HCT116 (cell line): ENCODE data around the gene GKN1. TPM values are rescaled to one million over a fixed set of nuclear protein-coding genes. Genes with fewer than 3 reads are reported as not detected.
A peak's percentile ranks its signal among the peaks of the same experiment; 100 is the strongest.

Source experiments
- ATAC-seq: fragments of 200-7000 bp; cut with Tn5 transposase; 2 replicates; pipeline ENCODE4 v1.9.1; 2020; ENCODE audit warnings: mild to moderate bottlenecking, moderate library complexity
- BruUV-seq: library from RNA; stranded (reverse); fragments of 400-500 nt; replicated peaks from 2 replicates; lab custom pipeline; 2021; lab: Mats Ljungman, UMichigan
- CTCF ChIA-PET: fragments of 300-600 bp; sonication (Branson Sonifier 250); formaldehyde crosslinking; loops from one replicate; lab custom pipeline; 2021; ENCODE audit warnings: antibody characterized with exemption; lab: Charles Lee
- POLR2A ChIA-PET: fragments of 300-600, 350-600 bp; sonication (Branson Sonifier 250); formaldehyde crosslinking; loops from one replicate; lab custom pipeline; 2021; ENCODE audit warnings: antibody characterized with exemption; lab: Charles Lee
- RAD21 ChIA-PET, 2 experiments: fragments of 300-600 bp; sonication (Branson Sonifier 250); formaldehyde crosslinking; loops; one replicate each; lab custom pipeline; 2023; ENCODE audit warnings: low total read pairs in 2 of 2; ENCODE audit not compliant: uncharacterized antibody in 2 of 2, unreplicated experiment in 2 of 2, low non-redundant PET in 1 of 2; lab: Charles Lee
- DNase-seq: peaks from one replicate; pipeline ENCODE4 v3.0.0-alpha.2; 2010; ENCODE audit warnings: low read depth, low spot score
- H2AFZ ChIP-seq: fragments of 200-600 bp; shearing (Covaris generic), sonication (generic); 2 replicates; pipeline ENCODE4 v1.6.1; 2017; ENCODE audit warnings: low read depth, mixed run types, mixed read lengths, antibody characterized with exemption, low read length; ENCODE audit not compliant: poor library complexity, severe bottlenecking
- H3K27ac ChIP-seq: 2 replicates; pipeline ENCODE4 v1.5.1; 2012; ENCODE audit warnings: low read depth, low read length
- H3K27me3 ChIP-seq: fragments of 200-600 bp; sonication (generic); 2 replicates; pipeline ENCODE4 v1.6.1; 2016; ENCODE audit warnings: mixed run types, low read length, mixed read lengths; ENCODE audit not compliant: insufficient read depth
- H3K36me3 ChIP-seq, 2 experiments: fragments of 200-500 bp in 1 of 2; fragments of 200-600 bp in 1 of 2; sonication (Bioruptor generic) in 1 of 2; sonication (generic) in 1 of 2; 2 replicates each; pipeline versions ENCODE4 v1.5.1 to v1.6.1; 2014 to 2016; ENCODE audit warnings: low read length in 2 of 2, inconsistent platforms in 1 of 2, mixed read lengths in 1 of 2, mixed run types in 1 of 2; ENCODE audit not compliant: insufficient read depth in 2 of 2, control insufficient read depth in 1 of 2
- H3K4me1 ChIP-seq, 2 experiments: fragments of 200-600 bp in 1 of 2; sonication (generic) in 1 of 2; 2 replicates each; pipeline versions ENCODE4 v1.5.1 to v1.6.1; 2012 to 2017; ENCODE audit warnings: low read length in 2 of 2, inconsistent platforms in 1 of 2, mild to moderate bottlenecking in 1 of 2, mixed read lengths in 1 of 2, mixed run types in 1 of 2, moderate library complexity in 1 of 2; ENCODE audit not compliant: insufficient read depth in 2 of 2, control insufficient read depth in 1 of 2
- H3K4me2 ChIP-seq: fragments of 200-600 bp; sonication (generic); 2 replicates; pipeline ENCODE4 v1.6.1; 2017; ENCODE audit warnings: mixed run types, low read length, mixed read lengths
- H3K4me3 ChIP-seq, 2 experiments: fragments of 200-600 bp in 1 of 2; sonication (generic) in 1 of 2; replicated peaks in 1 of 2; 2 replicates each; pipeline ENCODE4 v1.5.1; 2011 to 2016; ENCODE audit warnings: low read length in 2 of 2, control low read depth in 1 of 2, low read depth in 1 of 2, mild to moderate bottlenecking in 1 of 2, mixed read lengths in 1 of 2, mixed run types in 1 of 2
- H3K79me2 ChIP-seq: fragments of 200-600 bp; sonication (generic); 2 replicates; pipeline ENCODE4 v1.6.1; 2017; ENCODE audit warnings: mild to moderate bottlenecking, mixed run types, low read length, moderate library complexity, mixed read lengths; ENCODE audit not compliant: insufficient read depth
- H3K9ac ChIP-seq: fragments of 200-600 bp; sonication (generic); 2 replicates; pipeline ENCODE4 v1.6.1; 2016; ENCODE audit warnings: low read length, mixed read lengths
- H3K9me2 ChIP-seq: fragments of 200-600 bp; sonication (generic), shearing (Covaris generic); 2 replicates; pipeline ENCODE4 v1.6.1; 2017; ENCODE audit warnings: mixed run types, mild to moderate bottlenecking, moderate library complexity; ENCODE audit not compliant: insufficient read depth
- H3K9me3 ChIP-seq, 2 experiments: fragments of 200-500 bp in 1 of 2; fragments of 200-600 bp in 1 of 2; sonication (Bioruptor generic) in 1 of 2; sonication (generic) in 1 of 2; 2 replicates each; pipeline ENCODE4 v1.6.1; 2014 to 2017; ENCODE audit warnings: low read length in 2 of 2, mixed read lengths in 2 of 2, inconsistent platforms in 1 of 2, low read depth in 1 of 2, mild to moderate bottlenecking in 1 of 2, mixed run types in 1 of 2, moderate library complexity in 1 of 2; ENCODE audit not compliant: control insufficient read depth in 1 of 2, insufficient read depth in 1 of 2
- H4K20me1 ChIP-seq: fragments of 200-600 bp; sonication (generic), shearing (Covaris generic); 2 replicates; pipeline ENCODE4 v1.6.1; 2017; ENCODE audit warnings: mixed run types, mild to moderate bottlenecking, moderate library complexity; ENCODE audit not compliant: insufficient read depth
- CTCF ChIP-seq, 3 experiments: fragments of 200-600 bp in 1 of 3; sonication (generic) in 1 of 3; IDR thresholded peaks in 2 of 3; conservative IDR thresholded peaks in 1 of 3; 2 replicates each; pipeline ENCODE4 v1.5.1; 2012 to 2017; ENCODE audit warnings: low read depth in 2 of 3, low read length in 2 of 3, antibody characterized with exemption in 1 of 3, borderline replicate concordance in 1 of 3, control low read depth in 1 of 3, mild to moderate bottlenecking in 1 of 3, mixed read lengths in 1 of 3, mixed run types in 1 of 3, moderate library complexity in 1 of 3; ENCODE audit not compliant: insufficient read depth in 1 of 3
- EGR1 ChIP-seq: IDR thresholded peaks from 2 replicates; pipeline ENCODE4 v1.6.1; 2012; ENCODE audit warnings: low read depth
- EZH2 ChIP-seq: fragments of 200-600 bp; sonication (generic); IDR thresholded peaks from 2 replicates; pipeline ENCODE4 v1.6.1; 2017; ENCODE audit warnings: antibody characterized with exemption, mixed run types
- RAD21 ChIP-seq: IDR thresholded peaks from 2 replicates; pipeline ENCODE4 v1.6.1; 2012; ENCODE audit warnings: low read depth, mild to moderate bottlenecking
- REST ChIP-seq: IDR thresholded peaks from 2 replicates; pipeline ENCODE4 v1.6.1; 2012; ENCODE audit warnings: low read depth
- SRF ChIP-seq: IDR thresholded peaks from 2 replicates; pipeline ENCODE4 v1.6.1; 2012; ENCODE audit warnings: low read depth
- TCF7L2 ChIP-seq: IDR thresholded peaks from 2 replicates; pipeline ENCODE4 v1.7.0; 2011; ENCODE audit warnings: borderline replicate concordance, inconsistent platforms; ENCODE audit not compliant: insufficient read depth, insufficient read length; ENCODE audit errors: extremely low read depth
- ZNF274 ChIP-seq: fragments of 200-500 bp; sonication (Bioruptor generic); IDR thresholded peaks from 2 replicates; pipeline ENCODE4 v1.6.1; 2014; ENCODE audit warnings: mild to moderate bottlenecking, low read depth, low read length, inconsistent platforms
- intact Hi-C: fragments of 100-400 bp; cut with micrococcal nuclease; formaldehyde crosslinking; loops from 2 replicates; pipeline ENCODE4 v1.10.0; 2022
- total RNA-seq: library from RNA; stranded (reverse); gene quantifications from one replicate; pipeline ENCODE4 v1.2.1, GENCODE V29; 2021; ENCODE audit not compliant: unreplicated experiment

Gene GKN1
- total RNA-seq, 1 experiment from 2014 or later: not detected

GRCh38 chr2:68943581-68944568, 30.6 kb upstream of the GKN1 start:
- POLR2A ChIA-PET: interaction anchor here (1.2 to 1.5 kb wide), 2 partner anchors 18 to 493 kb away, joined by 3 to 4 read pairs; partner anchors contain the start of gene NFU1
- Histone ChIP-seq H2AFZ (peak overlapping the region; percentile 75), H3K9me3 (0 out of 4 replicates have a peak, but pooled peaks cover 0 to 3% of the 10 kb centered on the region in 2 experiments), H3K27me3 (no peaks in the 10 kb centered on the region), H3K9me2 (no peaks in the 10 kb centered on the region), H3K4me1 (peaks cover 0 to 4% of the 10 kb centered on the region in 2 experiments; a peak in 1 of 4 replicates), H3K79me2 (no peaks in the 10 kb centered on the region), H3K36me3 (no peaks in the 10 kb centered on the region), H3K4me3 (no peak overlapping the region), H3K27ac (no peak overlapping the region), H3K9ac (no peak overlapping the region), H4K20me1 (no peaks in the 10 kb centered on the region), H3K4me2 (peak overlapping the region; percentile 25; the same call in 1 of the 2 replicates)
- intact Hi-C loops: loop anchor here (1.0 to 2.0 kb wide), 2 partner anchors 69 to 363 kb away; partner anchors contain the start of gene ANTXR1
- RAD21 ChIA-PET: interaction anchor here in 1 of 2 experiments (0.7 kb wide), 1 partner anchor 421 kb away, joined by 3 read pairs; no protein-coding TSS in a partner anchor
- peak; percentile 34 for DNase-seq
- peak; percentile 94 for ATAC-seq
- TF ChIP-seq ZNF274 (no peak), REST (no peak), EZH2 (no peak), EGR1 (no peak), TCF7L2 (peak; percentile 26), RAD21 (peak; percentile 66), SRF (no peak), CTCF (IDR thresholded peaks at IDR 0.05 in 2 of 3, conservative IDR thresholded peaks at IDR 0.05 in 1 of 3; ENCODE audit: borderline replicate concordance in 1 of 3, insufficient read depth in 1 of 3, low read depth in 2 of 3, low read length in 2 of 3) (peak; percentile 73 to 78 (median 78))
- CTCF ChIA-PET: interaction anchor here (0.6 to 2.8 kb wide), 32 partner anchors 9 to 873 kb away, joined by 3 to 22 read pairs (median 4); partner anchors contain the start of genes APLF, FBXO48 and GKN2
- BruUV-seq: no TSS peak
